ENCODE measurements around the gene BICDL2.

DNA sequence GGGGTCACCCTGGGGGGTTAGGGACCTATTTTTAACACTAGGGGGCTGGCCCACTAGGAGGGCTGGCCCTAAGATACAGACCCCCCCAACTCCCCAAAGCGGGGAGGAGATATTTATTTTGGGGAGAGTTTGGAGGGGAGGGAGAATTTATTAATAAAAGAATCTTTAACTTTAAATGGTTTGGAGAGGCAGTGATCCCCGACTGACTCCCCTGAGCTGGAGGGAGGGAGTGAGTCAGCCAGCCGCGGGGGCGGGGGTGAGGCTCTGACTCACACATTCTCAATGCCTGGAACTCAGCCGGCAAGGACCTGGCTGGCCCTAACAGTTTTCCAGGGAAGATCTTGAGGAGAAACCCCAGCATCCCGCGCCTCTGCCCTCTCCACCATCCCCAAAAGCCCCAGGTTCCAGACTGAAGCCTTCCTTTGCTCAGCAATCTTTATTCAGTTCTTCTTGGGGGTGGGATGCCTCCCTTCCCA lies 14.5 kb downstream of the BICDL2 start:
- no peak for TF ChIP-seq ZFX (IDR thresholded peaks at IDR 0.05)
- TF ChIP-seq, protein P1, sequence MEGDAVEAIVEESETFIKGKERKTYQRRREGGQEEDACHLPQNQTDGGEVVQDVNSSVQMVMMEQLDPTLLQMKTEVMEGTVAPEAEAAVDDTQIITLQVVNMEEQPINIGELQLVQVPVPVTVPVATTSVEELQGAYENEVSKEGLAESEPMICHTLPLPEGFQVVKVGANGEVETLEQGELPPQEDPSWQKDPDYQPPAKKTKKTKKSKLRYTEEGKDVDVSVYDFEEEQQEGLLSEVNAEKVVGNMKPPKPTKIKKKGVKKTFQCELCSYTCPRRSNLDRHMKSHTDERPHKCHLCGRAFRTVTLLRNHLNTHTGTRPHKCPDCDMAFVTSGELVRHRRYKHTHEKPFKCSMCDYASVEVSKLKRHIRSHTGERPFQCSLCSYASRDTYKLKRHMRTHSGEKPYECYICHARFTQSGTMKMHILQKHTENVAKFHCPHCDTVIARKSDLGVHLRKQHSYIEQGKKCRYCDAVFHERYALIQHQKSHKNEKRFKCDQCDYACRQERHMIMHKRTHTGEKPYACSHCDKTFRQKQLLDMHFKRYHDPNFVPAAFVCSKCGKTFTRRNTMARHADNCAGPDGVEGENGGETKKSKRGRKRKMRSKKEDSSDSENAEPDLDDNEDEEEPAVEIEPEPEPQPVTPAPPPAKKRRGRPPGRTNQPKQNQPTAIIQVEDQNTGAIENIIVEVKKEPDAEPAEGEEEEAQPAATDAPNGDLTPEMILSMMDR (conservative IDR thresholded peaks at IDR 0.05) = no peak

Measured in C4-2B (cell line).